ENCODE results near the gene PRPF38B. TPM values are rescaled to one million over a fixed set of nuclear protein-coding genes. Genes with fewer than 3 reads are reported as not detected.

PRPF38B gene
- total RNA-seq, 1 experiment from 2014 or later, result 46.4 TPM

DNA sequence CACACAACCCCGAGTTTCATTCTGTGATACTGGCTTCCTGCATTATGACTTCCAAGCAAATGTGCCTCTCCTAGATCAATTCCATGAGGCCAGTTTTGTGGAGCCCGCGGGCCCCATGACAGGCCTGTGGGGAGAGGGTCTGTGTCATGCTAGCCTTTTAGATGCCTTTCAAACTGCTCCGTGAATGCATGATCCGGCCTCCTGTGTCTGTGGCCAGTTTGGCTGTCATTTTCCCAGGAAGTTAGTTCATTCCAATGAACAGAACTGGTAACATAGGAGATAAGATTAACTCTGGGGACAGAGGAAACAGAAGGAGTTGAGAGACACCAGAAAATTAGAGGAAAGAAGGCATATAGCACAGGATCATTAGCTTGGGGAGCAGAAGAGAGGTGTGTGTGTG lies 23.8 kb downstream of the PRPF38B start:
- intact Hi-C loops (cut with micrococcal nuclease), result no loop called here
- no TSS peak for BruUV-seq (replicated peaks)
- Histone ChIP-seq H3K4me3 (replicated peaks in 1 of 2; ENCODE audit: low read depth in 1 of 2, low read length in 2 of 2) (no peak overlapping the region), H3K9me2 (ENCODE audit: insufficient read depth) (no peaks in the 10 kb centered on the region), H3K27ac (ENCODE audit: low read depth, low read length) (no peak overlapping the region), H3K27me3 (ENCODE audit: insufficient read depth, low read length) (no peaks in the 10 kb centered on the region), H4K20me1 (ENCODE audit: insufficient read depth) (no peaks in the 10 kb centered on the region), H3K79me2 (ENCODE audit: insufficient read depth, low read length) (no peaks in the 10 kb centered on the region), H3K9ac (ENCODE audit: low read length) (no peak overlapping the region), H3K9me3 (ENCODE audit: control insufficient read depth in 1 of 2, insufficient read depth in 1 of 2, low read depth in 1 of 2, low read length in 2 of 2) (no peaks in the 10 kb centered on the region), H2AFZ (ENCODE audit: low read depth, low read length, poor library complexity, severe bottlenecking) (no peak overlapping the region), H3K36me3 (ENCODE audit: control insufficient read depth in 1 of 2, insufficient read depth in 2 of 2, low read length in 2 of 2) (no peaks in the 10 kb centered on the region), H3K4me2 (ENCODE audit: low read length) (no peak overlapping the region), H3K4me1 (ENCODE audit: control insufficient read depth in 1 of 2, insufficient read depth in 2 of 2, low read length in 2 of 2) (peaks cover 5 to 18% of the 10 kb centered on the region in 2 experiments)
- ChIA-PET RAD21 (ENCODE audit: low non-redundant PET in 1 of 2, low total read pairs in 2 of 2, uncharacterized antibody in 2 of 2, unreplicated experiment in 2 of 2) (no interaction called here), POLR2A (no interaction called here), CTCF (no interaction called here)
- ATAC-seq, result no peak
- TF ChIP-seq EGR1 (IDR thresholded peaks at IDR 0.05; ENCODE audit: low read depth), result no peak
- no peak for TF ChIP-seq FOSL1 (IDR thresholded peaks at IDR 0.05; ENCODE audit: low read depth)
- TF ChIP-seq ZFX (IDR thresholded peaks at IDR 0.05), result no peak
- TF ChIP-seq SRF (IDR thresholded peaks at IDR 0.05; ENCODE audit: low read depth), result no peak
- TF ChIP-seq JUND (IDR thresholded peaks at IDR 0.05), result no peak
- no peak for TF ChIP-seq YY1 (IDR thresholded peaks at IDR 0.05; ENCODE audit: extremely low read depth, insufficient replicate concordance, low read depth, low read length)
- TF ChIP-seq, protein P1, sequence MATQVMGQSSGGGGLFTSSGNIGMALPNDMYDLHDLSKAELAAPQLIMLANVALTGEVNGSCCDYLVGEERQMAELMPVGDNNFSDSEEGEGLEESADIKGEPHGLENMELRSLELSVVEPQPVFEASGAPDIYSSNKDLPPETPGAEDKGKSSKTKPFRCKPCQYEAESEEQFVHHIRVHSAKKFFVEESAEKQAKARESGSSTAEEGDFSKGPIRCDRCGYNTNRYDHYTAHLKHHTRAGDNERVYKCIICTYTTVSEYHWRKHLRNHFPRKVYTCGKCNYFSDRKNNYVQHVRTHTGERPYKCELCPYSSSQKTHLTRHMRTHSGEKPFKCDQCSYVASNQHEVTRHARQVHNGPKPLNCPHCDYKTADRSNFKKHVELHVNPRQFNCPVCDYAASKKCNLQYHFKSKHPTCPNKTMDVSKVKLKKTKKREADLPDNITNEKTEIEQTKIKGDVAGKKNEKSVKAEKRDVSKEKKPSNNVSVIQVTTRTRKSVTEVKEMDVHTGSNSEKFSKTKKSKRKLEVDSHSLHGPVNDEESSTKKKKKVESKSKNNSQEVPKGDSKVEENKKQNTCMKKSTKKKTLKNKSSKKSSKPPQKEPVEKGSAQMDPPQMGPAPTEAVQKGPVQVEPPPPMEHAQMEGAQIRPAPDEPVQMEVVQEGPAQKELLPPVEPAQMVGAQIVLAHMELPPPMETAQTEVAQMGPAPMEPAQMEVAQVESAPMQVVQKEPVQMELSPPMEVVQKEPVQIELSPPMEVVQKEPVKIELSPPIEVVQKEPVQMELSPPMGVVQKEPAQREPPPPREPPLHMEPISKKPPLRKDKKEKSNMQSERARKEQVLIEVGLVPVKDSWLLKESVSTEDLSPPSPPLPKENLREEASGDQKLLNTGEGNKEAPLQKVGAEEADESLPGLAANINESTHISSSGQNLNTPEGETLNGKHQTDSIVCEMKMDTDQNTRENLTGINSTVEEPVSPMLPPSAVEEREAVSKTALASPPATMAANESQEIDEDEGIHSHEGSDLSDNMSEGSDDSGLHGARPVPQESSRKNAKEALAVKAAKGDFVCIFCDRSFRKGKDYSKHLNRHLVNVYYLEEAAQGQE (IDR thresholded peaks at IDR 0.05; ENCODE audit: low read depth), result no peak
- TF ChIP-seq, protein P2, sequence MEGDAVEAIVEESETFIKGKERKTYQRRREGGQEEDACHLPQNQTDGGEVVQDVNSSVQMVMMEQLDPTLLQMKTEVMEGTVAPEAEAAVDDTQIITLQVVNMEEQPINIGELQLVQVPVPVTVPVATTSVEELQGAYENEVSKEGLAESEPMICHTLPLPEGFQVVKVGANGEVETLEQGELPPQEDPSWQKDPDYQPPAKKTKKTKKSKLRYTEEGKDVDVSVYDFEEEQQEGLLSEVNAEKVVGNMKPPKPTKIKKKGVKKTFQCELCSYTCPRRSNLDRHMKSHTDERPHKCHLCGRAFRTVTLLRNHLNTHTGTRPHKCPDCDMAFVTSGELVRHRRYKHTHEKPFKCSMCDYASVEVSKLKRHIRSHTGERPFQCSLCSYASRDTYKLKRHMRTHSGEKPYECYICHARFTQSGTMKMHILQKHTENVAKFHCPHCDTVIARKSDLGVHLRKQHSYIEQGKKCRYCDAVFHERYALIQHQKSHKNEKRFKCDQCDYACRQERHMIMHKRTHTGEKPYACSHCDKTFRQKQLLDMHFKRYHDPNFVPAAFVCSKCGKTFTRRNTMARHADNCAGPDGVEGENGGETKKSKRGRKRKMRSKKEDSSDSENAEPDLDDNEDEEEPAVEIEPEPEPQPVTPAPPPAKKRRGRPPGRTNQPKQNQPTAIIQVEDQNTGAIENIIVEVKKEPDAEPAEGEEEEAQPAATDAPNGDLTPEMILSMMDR (IDR thresholded peaks at IDR 0.05 in 2 of 3, conservative IDR thresholded peaks at IDR 0.05 in 1 of 3; ENCODE audit: borderline replicate concordance in 1 of 3, insufficient read depth in 1 of 3, low read depth in 2 of 3, low read length in 2 of 3), result no peak
- no peak for TF ChIP-seq POLR2AphosphoS5 (IDR thresholded peaks at IDR 0.05; ENCODE audit: low read depth, low read length)
- no peak for DNase-seq (ENCODE audit: low read depth, low spot score)
